DND-41 (cell line): ENCODE results near the gene B3GALT6.

ENCODE experiments used
- ATAC-seq: fragments of 200-7000 bp; cut with Tn5 transposase; 3 replicates; pipeline ENCODE4 v1.9.1; 2021; ENCODE audit warnings: low read depth; ENCODE audit not compliant: insufficient read depth
- DNase-seq: peaks from one replicate; pipeline ENCODE4 v3.0.0-alpha.2; 2020
- H2AFZ ChIP-seq: 2 replicates; pipeline ENCODE4 v1.6.0; 2012; ENCODE audit warnings: low read depth, low read length
- H3K27ac ChIP-seq: 2 replicates; pipeline ENCODE4 v1.5.1; 2012; ENCODE audit warnings: low read length, inconsistent platforms
- H3K27me3 ChIP-seq: fragments of 200-600 bp; sonication (generic); 2 replicates; pipeline ENCODE4 v1.6.0; 2012; ENCODE audit warnings: low read length, mild to moderate bottlenecking, inconsistent platforms; ENCODE audit not compliant: insufficient read depth, poor library complexity
- H3K36me3 ChIP-seq: 2 replicates; pipeline ENCODE4 v1.5.1; 2012; ENCODE audit warnings: low read length, inconsistent platforms; ENCODE audit not compliant: insufficient read depth
- H3K4me1 ChIP-seq: 2 replicates; pipeline ENCODE4 v1.5.1; 2012; ENCODE audit warnings: mild to moderate bottlenecking, low read length; ENCODE audit not compliant: insufficient read depth
- H3K4me2 ChIP-seq: 2 replicates; pipeline ENCODE4 v1.6.0; 2012; ENCODE audit warnings: mild to moderate bottlenecking, moderate library complexity, low read length, inconsistent platforms; ENCODE audit not compliant: insufficient read depth
- H3K4me3 ChIP-seq, 2 experiments: fragments of 200-600 bp in 1 of 2; shearing (Covaris generic) in 1 of 2; 2 replicates each; pipeline ENCODE4 v1.5.1; 2012 to 2016; ENCODE audit warnings: inconsistent platforms in 2 of 2, low read length in 2 of 2, mild to moderate bottlenecking in 2 of 2, low read depth in 1 of 2, moderate library complexity in 1 of 2
- H3K79me2 ChIP-seq: 2 replicates; pipeline ENCODE4 v1.6.0; 2012; ENCODE audit warnings: low read length, inconsistent platforms; ENCODE audit not compliant: insufficient read depth
- H3K9ac ChIP-seq: 2 replicates; pipeline ENCODE4 v1.6.0; 2012; ENCODE audit warnings: low read depth, mild to moderate bottlenecking, inconsistent platforms, low read length, moderate library complexity
- H3K9me3 ChIP-seq: 2 replicates; pipeline ENCODE4 v1.5.1; 2012; ENCODE audit warnings: low read length, moderate library complexity, mild to moderate bottlenecking, inconsistent platforms; ENCODE audit not compliant: insufficient read depth, severe bottlenecking
- H4K20me1 ChIP-seq: 2 replicates; pipeline ENCODE4 v1.6.0; 2012; ENCODE audit warnings: low read length; ENCODE audit not compliant: insufficient read depth
- EZH2 ChIP-seq: IDR thresholded peaks from 3 replicates; pipeline ENCODE4 v1.6.1; 2012; ENCODE audit warnings: borderline replicate concordance, low read depth, mild to moderate bottlenecking, moderate library complexity, low read length, inconsistent platforms; ENCODE audit not compliant: severe bottlenecking
- TF ChIP-seq, protein P1 (sequence below): IDR thresholded peaks from 2 replicates; pipeline ENCODE4 v1.5.1; 2012; ENCODE audit warnings: borderline replicate concordance, low read length, moderate library complexity, mild to moderate bottlenecking; ENCODE audit not compliant: poor library complexity, severe bottlenecking; ENCODE audit errors: extremely low read depth

Gene B3GALT6

DNA sequence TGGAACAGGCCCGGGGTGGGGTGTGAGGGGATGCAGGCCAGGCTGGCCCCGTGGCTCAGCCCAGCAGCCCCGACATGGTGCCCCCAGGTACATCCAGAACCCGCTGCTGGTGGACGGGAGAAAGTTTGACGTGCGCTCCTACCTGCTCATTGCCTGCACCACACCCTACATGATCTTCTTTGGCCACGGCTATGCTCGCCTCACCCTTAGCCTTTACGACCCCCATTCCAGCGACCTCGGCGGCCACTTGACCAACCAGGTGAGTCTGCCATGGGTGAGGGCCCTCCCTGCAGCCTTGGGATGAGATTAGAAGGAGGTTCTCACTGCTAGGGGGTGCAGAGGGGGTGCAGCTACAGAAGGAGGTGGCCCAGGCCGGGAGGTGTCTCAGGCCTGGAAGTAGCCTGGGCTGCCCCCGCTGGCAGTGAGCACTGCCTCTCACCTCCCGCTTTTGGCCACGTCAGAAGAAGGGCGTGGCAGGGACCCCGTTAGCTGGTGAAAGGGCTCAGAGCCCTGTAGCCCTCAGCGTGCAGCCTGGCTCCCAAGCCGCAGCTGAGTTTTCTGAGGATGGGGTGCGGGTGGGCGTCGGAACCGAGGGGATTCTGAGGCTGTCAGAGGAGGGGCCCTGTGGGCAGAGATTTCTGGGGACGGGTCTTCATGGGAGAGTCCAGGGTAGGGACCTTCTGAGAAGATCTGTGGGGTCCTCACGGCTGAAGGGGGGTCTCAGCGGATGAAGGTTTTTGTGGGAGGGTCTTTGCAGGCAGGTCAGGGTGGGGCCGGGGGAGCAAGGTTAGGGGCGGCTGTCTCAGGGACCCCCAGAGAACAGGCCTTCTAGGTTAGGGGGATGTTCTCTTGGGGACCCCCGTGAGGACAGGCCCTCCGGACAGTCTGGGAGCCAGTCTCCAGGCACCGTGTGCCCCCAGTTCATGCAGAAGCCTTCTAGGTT lies 47.9 kb upstream of the B3GALT6 start:
- H3K4me3 ChIP-seq: no peak overlapping the region
- no peaks in the 10 kb centered on the region for H3K79me2 ChIP-seq
- no peak for DNase-seq
- H3K36me3 ChIP-seq: no peaks in the 10 kb centered on the region
- no peak overlapping the region for H3K9ac ChIP-seq
- TF ChIP-seq, protein P1, sequence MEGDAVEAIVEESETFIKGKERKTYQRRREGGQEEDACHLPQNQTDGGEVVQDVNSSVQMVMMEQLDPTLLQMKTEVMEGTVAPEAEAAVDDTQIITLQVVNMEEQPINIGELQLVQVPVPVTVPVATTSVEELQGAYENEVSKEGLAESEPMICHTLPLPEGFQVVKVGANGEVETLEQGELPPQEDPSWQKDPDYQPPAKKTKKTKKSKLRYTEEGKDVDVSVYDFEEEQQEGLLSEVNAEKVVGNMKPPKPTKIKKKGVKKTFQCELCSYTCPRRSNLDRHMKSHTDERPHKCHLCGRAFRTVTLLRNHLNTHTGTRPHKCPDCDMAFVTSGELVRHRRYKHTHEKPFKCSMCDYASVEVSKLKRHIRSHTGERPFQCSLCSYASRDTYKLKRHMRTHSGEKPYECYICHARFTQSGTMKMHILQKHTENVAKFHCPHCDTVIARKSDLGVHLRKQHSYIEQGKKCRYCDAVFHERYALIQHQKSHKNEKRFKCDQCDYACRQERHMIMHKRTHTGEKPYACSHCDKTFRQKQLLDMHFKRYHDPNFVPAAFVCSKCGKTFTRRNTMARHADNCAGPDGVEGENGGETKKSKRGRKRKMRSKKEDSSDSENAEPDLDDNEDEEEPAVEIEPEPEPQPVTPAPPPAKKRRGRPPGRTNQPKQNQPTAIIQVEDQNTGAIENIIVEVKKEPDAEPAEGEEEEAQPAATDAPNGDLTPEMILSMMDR: no peak
- TF ChIP-seq EZH2: no peak
- no peak overlapping the region for H3K4me2 ChIP-seq
- ATAC-seq: no peak
- no peaks in the 10 kb centered on the region; the same call in 1 of the 2 replicates for H4K20me1 ChIP-seq
- no peaks in the 10 kb centered on the region for H3K4me1 ChIP-seq
- no peak overlapping the region for H3K27ac ChIP-seq
- no peaks in the 10 kb centered on the region for H3K9me3 ChIP-seq
- no peaks in the 10 kb centered on the region for H3K27me3 ChIP-seq
- H2AFZ ChIP-seq: no peak overlapping the region

- H3K9ac ChIP-seq: no peak overlapping the region
These were observed 46.8 kb upstream of the B3GALT6 start for GRCh38 chr1:1185101-1185765.

GRCh38 chr1:1187938-1188337 lies 44.1 kb upstream of the B3GALT6 start:
- Histone ChIP-seq H3K9ac (no peak overlapping the region), H3K27ac (no peak overlapping the region), H3K4me2 (no peak overlapping the region), H3K27me3 (no peaks in the 10 kb centered on the region), H3K4me1 (no peaks in the 10 kb centered on the region), H3K4me3 (no peak overlapping the region), H3K79me2 (no peaks in the 10 kb centered on the region), H2AFZ (no peak overlapping the region), H3K36me3 (no peaks in the 10 kb centered on the region), H4K20me1 (no peaks in the 10 kb centered on the region), H3K9me3 (no peaks in the 10 kb centered on the region)
- TF ChIP-seq EZH2: no peak
- TF ChIP-seq, protein P1: no peak
- DNase-seq (no peak), ATAC-seq (no peak)

More at GRCh38 chr1:1185101-1185765, 46.8 kb upstream of the B3GALT6 start:
- H4K20me1 ChIP-seq: no peaks in the 10 kb centered on the region; the same call in 1 of the 2 replicates
- no peak for DNase-seq
- no peaks in the 10 kb centered on the region for H3K4me1 ChIP-seq
- H3K4me3 ChIP-seq: no peak overlapping the region
- no peaks in the 10 kb centered on the region for H3K79me2 ChIP-seq
- H2AFZ ChIP-seq: no peak overlapping the region
- H3K9me3 ChIP-seq: no peaks in the 10 kb centered on the region
- no peak overlapping the region for H3K4me2 ChIP-seq
- no peaks in the 10 kb centered on the region for H3K27me3 ChIP-seq
- H3K36me3 ChIP-seq: no peaks in the 10 kb centered on the region
- no peak for ATAC-seq
- TF ChIP-seq, protein P1: no peak
- TF ChIP-seq EZH2: no peak
- no peak overlapping the region for H3K27ac ChIP-seq
